Umbilical cord (tissue), 2 donors: ENCODE measurements around the gene LRP6. TPM values are rescaled to one million over a fixed set of nuclear protein-coding genes. Genes with fewer than 3 reads are reported as not detected.
"Not testable (repeated sequence)": the region's sequence is repeated elsewhere in the genome, so short reads cannot be mapped to it uniquely, and the experiment has no call there.

ENCODE experiments used
- DNase-seq: peaks from one replicate; pipeline ENCODE4 v3.0.0-alpha.2; 2015; ENCODE audit warnings: low spot score
- total RNA-seq: library from RNA; depleted of rRNA; stranded (reverse); fragments of >200 nt; gene quantifications from one replicate; pipeline ENCODE4 v1.2.3, GENCODE V29; 2014; ENCODE audit warnings: low replicate concordance; ENCODE audit not compliant: insufficient read depth

Gene LRP6
- total RNA-seq, 1 donor from 2014 or later: 156 TPM

DNA sequence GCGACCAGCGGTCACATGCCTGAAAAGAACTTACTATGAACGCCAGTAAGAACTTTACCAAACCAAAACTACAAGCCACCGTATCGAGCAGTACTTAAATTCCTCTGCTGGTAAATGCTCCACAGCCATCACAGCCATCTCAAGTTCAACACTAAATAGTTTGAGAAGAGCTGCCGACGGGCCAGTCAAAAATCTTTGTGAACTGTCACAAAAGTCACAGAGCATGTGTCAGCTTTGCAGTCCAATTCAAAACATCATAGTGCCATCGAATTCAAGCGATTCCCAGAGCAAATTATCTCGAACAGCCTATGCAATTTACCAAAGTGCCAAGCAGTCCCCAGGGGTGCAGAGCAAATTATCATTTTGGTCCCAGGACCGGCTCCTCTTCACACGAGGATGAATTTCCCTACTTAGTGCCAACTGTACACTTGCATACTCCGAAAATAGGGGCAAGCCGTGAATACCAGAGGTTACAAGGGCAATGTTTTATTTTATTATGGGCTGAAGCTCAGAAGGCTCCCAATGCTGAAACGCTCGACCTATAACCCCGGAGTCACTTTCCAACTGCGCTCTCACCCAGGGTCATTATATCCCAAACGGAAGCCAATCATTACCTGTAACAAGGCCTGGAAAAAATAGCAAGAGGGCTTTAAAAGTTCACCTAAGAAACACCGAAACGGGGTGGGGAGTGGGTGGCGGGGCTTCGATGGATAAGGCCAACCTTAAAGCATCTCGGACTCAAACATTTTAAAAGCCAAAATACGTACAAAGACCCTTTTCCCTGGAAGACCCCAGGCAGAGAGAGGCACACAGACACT, 1.1 kb downstream of the LRP6 start:
- DNase-seq: peak; percentile 40

- DNase-seq: no peak
These were observed 1.8 kb downstream of the LRP6 start for GRCh38 chr12:12265035-12265434.

DNA sequence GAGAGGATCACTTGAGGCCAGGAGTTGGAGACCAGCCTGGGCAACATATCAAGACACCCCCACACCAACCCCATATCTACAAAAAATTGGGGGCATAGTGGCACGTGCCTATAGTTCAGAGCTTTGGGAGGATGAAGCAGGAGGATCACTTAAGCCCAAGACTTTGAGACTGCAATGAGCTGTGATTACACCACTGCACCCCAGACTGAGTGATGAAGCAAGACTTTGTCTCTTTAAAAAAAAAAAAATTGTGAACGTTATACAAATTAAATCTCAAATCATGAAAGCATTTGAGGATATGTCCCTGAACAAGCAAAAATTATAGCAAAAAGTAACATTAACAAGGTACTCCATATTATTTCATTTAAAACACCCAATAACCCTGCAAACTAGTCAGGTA, 2.9 kb downstream of the LRP6 start:
- no peak for DNase-seq

DNA sequence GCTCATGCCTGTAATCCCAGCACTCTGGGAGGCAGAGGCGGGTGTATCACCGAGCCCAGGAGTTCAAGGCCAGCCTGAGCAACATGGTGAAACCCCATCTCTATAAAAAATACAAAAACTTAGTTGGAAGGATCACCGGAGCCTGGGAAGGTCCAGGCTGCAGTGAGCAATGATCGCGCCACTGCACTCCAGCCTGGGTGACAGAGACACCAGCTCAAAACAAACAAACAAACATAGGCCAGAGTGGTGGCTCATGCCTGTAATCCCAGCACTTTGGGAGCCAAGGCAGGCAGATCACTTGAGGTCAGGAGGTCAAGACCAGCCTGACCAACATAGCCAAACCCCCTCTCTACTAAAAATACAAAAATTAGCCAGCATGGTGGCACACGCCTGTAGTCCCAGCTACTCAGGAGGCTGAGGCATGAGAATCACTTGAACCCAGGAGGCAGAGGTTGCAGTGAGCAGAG, 10.5 kb downstream of the LRP6 start:
- not testable (repeated sequence) for DNase-seq

DNA sequence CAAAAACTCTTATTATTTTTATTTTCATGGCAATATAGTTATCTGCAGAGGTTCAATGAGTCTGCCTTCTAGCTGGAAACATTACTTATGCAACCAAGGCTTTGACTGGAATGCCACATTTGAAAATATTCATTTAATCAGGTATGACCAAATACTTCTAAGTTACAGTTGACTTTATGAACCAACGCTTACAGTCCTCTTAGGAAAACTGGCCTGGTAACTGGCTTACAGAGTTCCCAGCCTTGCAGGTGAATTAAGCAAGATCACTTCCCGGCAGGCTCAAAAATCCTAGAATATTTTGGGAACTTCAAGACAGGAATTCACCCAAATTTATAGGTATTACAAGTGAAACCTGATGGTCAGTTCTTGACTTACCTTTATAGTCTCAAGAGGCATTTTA, 12.3 kb downstream of the LRP6 start:
- no peak for DNase-seq

- DNase-seq: no peak
These were observed 17.4 kb downstream of the LRP6 start for GRCh38 chr12:12249216-12250050.

DNA sequence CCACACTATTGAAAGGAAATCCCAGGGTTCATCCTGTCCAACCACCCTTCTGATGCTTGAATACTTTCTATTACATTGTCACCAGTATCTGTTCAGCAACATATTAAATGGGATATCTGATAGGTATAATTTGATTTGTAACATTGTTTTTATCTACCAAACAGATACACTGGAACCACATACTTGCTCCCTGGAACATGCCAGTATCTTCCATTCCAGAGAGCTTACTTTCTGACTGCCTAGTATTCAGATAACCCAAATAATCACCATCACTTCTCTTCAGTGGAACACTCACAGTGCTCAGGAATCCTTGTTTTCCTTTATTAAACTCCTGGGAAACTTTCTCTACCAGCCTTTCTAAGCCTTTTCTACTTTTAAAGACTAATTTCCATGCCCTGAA, 19.3 kb downstream of the LRP6 start:
- no peak for DNase-seq

DNA sequence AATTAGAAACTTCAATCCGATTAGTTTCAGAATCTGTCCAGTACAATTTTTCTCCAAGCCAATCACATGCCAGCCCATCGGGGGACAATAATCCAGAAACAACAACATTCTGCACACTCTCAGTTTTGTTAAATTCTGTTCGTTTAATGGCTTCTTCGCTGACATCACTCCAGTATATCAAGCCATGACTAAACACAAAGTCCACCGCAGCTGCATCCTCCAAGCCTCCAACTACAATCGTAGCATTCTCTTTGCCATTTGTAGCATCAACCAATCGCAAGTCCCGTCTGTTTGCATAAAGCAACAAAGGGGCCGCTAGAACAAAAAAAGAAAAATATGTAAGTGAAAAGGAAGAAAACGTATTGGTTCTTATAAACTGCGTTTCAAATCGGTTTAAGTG, 22.5 kb downstream of the LRP6 start:
- no peak for DNase-seq

DNA sequence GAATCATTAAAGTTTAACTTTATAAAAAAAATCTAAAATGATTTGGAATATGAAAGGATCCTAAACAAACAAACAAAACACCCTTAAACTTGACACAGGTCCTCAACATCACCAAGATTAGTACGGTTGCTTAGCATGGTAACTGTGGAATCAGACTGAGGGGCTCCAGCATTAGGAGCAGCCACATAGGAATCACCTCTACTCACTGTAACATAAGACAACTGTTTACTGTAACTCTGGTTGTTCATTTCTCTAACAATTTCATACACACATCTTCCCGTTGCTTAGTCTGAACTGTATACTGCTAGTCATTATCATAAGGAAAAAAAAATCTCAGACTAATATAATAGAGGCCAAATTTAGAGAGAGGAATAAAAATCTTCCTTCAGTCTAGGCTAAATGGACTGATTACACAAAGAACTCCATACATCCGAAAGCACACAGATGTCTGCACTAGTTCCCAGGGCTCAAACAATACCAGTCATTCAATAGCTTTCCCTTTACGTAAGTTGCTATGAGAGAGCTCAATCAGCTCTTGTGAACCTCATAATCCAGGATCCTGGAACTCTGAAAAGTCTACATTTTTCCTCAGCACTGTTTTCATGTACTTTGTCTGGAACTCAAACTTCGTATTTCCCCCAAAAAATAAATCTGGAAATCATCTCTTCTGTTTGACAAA, 26.0 kb downstream of the LRP6 start:
- peak; percentile 59 for DNase-seq

DNA sequence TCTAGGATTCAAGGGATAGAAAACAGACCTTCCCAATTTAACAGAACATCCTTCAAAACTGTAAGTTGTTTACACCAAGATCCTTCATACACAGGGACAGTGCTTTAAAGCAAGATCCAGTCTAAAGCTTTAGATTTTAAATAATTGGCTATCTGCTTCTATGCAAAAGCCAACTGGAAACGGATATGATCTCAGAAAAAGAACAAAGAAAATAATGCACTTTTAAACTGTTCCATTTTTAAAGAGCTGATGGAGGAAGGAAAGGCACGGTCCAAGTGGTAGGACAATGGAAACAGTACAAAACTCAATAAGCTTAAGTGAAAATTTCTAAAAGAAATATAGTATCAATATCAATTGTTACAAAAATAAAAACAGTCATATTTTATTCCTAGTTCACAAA, 27.7 kb downstream of the LRP6 start:
- DNase-seq: no peak

DNA sequence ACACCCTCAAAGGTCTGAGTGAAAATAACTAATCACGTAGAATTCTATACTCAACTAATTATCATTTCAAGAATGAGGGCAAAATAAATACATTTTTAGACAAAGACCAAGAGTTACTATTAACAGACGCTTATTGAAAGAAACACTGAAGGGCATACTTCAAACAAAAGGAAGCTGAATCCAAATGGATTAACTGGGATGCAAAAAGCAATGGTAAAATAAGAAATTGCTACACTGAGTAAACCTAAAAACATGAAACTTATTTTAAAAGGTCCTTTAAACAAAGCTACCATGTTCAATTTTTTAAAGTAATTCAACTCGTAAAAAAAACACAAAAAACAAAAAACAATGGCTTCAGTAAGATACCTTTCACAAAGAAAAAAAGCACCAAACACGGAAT, 28.2 kb downstream of the LRP6 start:
- no peak for DNase-seq

- DNase-seq: no peak
These were observed 29.9 kb downstream of the LRP6 start for GRCh38 chr12:12236896-12237295.

DNA sequence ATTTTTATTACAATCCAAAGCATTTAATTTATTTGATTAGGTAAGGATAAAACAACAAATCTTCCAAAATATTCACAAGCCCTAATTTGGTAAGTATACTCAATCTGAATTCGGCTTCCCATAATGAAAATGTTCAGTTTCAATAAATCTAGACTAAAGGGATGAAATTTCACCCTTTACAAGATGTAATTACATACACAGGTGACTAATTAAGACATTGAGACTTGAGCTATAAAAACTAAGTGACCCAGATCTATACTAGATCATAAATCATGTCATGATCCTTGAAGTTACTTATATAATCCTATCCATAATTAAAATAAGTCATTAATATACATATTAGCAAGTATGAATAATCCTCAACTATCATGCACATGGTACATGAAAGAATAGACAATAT, 36.6 kb downstream of the LRP6 start:
- DNase-seq: no peak

- DNase-seq: peak; percentile 5
These were observed 37.2 kb downstream of the LRP6 start for GRCh38 chr12:12229556-12230092.

DNA sequence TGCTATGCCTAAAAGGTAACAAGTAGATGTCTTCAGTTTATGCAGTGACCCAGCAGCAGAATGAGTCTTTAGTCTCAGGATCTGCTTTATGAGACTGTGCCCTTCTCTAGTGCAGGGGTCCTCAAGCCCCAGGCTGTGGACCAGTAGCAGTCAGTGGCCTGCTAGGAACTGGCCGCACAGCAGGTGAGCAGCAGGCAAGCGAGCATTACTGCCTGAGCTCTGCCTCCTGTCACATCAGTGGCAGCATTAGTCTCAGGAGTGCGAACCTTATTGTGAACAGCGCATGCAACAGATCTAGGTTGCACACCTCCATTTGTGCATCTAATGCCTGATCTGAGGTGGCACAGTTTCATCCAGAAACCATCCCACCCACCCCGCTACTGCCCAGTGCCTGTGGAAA, 38.4 kb downstream of the LRP6 start:
- no peak for DNase-seq

DNA sequence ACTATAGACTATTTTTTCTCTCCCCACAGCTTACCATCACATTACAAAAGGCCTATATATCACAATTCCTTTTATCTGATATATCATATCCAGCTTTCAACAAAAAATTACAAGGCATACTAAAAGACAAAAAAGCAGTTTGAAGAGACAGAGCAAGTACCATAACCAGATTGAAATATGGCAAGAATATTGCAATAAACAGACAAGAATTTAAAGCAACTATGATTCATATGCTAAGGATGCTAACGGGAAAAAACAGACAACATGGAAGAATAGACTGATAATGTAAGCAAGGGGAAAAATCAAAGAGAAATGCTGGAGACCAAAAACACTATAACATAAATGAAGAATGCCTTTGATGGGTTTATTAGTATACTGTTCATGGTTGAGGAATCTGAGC, 40.7 kb downstream of the LRP6 start:
- DNase-seq: no peak

GRCh38 chr12:12224240-12224940, 42.5 kb downstream of the LRP6 start:
- DNase-seq: peak; percentile 23

DNA sequence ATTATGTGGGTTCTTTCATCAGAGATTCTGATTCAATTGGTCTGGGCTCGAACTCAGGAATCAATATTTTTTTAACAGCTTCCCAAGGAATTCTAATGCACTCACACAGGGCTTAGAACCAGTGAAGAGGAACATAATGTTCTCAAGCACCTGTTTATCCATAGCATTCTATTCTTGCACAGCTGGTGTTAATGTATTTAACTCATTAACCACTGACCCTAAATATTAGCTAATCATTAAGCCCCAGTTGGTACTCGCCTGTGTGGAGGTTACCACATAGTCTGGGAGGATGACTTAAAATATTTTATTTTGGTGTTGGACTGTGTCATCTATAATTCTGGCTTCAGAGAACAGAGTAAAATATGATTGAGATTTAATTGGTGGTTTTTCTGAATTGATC, 45.3 kb downstream of the LRP6 start:
- no peak for DNase-seq

GRCh38 chr12:12219664-12220063, 47.2 kb downstream of the LRP6 start:
- no peak for DNase-seq

DNA sequence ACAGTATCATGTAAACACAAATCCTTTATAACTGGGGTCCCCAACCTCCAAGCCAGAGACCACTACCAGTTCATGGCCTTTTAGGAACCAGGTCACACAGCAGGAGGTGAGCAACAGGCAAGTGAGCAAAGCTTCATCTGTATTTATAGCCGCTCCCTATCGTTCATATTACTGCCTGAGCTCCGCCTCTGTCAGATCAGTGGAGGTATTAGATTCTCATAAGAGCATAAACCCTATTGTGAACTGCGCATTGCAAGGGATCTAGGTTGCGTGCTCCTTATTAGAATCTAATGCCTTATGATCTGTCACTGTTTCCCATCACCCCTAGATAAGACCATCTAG, 49.9 kb downstream of the LRP6 start:
- no peak for DNase-seq

- no peak for DNase-seq
These were observed 50.4 kb downstream of the LRP6 start for GRCh38 chr12:12216349-12217017.
